Neural crest cell (in vitro differentiated cells): ENCODE data around the gene ENOPH1. TPM values are rescaled to one million over a fixed set of nuclear protein-coding genes. Genes with fewer than 3 reads are reported as not detected.
"Not testable (repeated sequence)": the region's sequence is repeated elsewhere in the genome, so short reads cannot be mapped to it uniquely, and the experiment has no call there.

ENCODE experiments used
- DNase-seq: peaks from one replicate; pipeline ENCODE4 v3.0.0; 2021; ENCODE audit warnings: low read depth, mixed read lengths, low spot score
- H3K27ac Mint-ChIP-seq: one replicate; pipeline ENCODE4 v1.8.0; 2021; ENCODE audit warnings: mild to moderate bottlenecking, mixed read lengths; ENCODE audit not compliant: unreplicated experiment
- H3K27me3 Mint-ChIP-seq: 2 replicates; pipeline ENCODE4 v1.8.0; 2021; ENCODE audit warnings: low read depth, mild to moderate bottlenecking, mixed read lengths
- H3K36me3 Mint-ChIP-seq: 2 replicates; pipeline ENCODE4 v1.8.0; 2021; ENCODE audit warnings: low read depth, mild to moderate bottlenecking, mixed read lengths
- H3K4me1 Mint-ChIP-seq: 2 replicates; pipeline ENCODE4 v1.8.0; 2021; ENCODE audit warnings: mixed read lengths
- H3K4me3 Mint-ChIP-seq: one replicate; pipeline ENCODE4 v1.8.0; 2021; ENCODE audit warnings: mild to moderate bottlenecking, mixed read lengths
- H3K9me3 Mint-ChIP-seq: 2 replicates; pipeline ENCODE4 v1.8.0; 2021; ENCODE audit warnings: mixed read lengths
- total RNA-seq: library from RNA; stranded (reverse); gene quantifications from 2 replicates; pipeline ENCODE4 v1.2.1, GENCODE V29; 2021
- TF ChIP-seq, protein P1 (sequence below): fragments of 200-600 bp; sonication (generic); conservative IDR thresholded peaks from 2 replicates; pipeline ENCODE4 v1.5.0; 2021; ENCODE audit warnings: antibody characterized with exemption, mild to moderate bottlenecking

The ENOPH1 gene
- total RNA-seq, 1 donor from 2014 or later: 52.8 TPM

DNA sequence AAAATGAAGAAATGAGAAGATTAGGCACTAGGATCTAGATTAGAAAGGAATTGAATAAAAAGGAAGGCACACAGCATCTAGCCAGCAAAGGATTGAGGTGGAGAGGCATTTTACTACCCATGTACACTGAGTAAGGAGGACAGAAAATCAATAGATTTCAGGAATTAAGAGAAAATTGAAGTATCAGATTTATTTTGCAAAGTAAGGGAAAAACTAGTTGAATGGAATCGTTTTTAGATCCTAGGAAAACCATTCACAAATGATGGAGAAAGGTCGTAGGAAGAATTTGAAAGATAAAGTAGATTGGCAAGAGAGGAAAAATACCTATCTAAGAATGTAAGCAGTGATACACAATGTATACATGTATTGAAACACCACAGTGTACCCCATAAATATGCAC, 31.3 kb downstream of the ENOPH1 start:
- H3K36me3 Mint-ChIP-seq: peaks cover 9% of the 10 kb centered on the region
- H3K9me3 Mint-ChIP-seq: no peaks in the 10 kb centered on the region
- no peaks in the 10 kb centered on the region for H3K27me3 Mint-ChIP-seq
- H3K27ac Mint-ChIP-seq: no peak overlapping the region
- H3K4me1 Mint-ChIP-seq: peaks cover 18% of the 10 kb centered on the region
- no peak overlapping the region for H3K4me3 Mint-ChIP-seq
- TF ChIP-seq, protein P1, sequence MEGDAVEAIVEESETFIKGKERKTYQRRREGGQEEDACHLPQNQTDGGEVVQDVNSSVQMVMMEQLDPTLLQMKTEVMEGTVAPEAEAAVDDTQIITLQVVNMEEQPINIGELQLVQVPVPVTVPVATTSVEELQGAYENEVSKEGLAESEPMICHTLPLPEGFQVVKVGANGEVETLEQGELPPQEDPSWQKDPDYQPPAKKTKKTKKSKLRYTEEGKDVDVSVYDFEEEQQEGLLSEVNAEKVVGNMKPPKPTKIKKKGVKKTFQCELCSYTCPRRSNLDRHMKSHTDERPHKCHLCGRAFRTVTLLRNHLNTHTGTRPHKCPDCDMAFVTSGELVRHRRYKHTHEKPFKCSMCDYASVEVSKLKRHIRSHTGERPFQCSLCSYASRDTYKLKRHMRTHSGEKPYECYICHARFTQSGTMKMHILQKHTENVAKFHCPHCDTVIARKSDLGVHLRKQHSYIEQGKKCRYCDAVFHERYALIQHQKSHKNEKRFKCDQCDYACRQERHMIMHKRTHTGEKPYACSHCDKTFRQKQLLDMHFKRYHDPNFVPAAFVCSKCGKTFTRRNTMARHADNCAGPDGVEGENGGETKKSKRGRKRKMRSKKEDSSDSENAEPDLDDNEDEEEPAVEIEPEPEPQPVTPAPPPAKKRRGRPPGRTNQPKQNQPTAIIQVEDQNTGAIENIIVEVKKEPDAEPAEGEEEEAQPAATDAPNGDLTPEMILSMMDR: no peak
- no peak for DNase-seq

DNA sequence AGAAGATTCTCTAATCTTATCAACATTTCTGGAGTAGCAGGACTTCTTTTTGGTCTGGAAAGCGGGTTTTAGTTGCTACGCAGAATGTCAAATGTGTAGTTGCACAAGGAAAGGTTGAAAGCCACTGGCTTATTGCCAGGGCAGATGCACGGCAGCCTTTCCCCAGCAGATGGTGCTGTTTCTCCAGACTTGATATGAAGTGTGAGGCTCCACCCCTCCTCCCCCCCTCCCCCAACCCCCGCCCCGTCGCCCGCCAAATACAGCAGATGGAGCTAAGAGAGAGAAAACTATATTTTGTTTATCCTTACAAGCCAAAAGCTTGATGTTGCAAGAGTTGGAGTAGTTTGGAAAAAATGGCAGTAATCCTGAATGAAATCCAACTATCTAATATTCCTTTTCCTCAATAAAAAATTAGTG, 32.0 kb downstream of the ENOPH1 start:
- TF ChIP-seq, protein P1: peak; percentile 94
- H3K4me3 Mint-ChIP-seq: no peak overlapping the region

DNA sequence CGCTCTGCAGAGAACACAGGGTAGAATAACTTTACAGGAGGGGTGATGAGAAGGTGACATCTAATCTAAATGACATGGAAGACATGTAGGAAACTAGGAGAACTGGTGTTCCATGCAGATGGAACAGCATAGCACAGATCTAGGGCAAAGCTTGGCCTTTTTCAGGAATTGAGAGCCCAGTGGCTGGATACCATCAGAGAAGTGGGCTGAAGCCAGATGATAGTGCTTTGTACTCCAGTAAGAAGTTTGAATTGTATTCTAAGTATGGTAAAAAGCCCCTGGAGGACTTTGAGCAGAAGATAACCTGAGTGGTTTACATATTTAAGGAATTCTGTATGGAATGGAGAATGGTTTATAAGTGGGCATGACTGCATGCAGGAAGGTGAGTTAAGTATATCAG, 32.8 kb downstream of the ENOPH1 start:
- peaks cover 2% of the 10 kb centered on the region for H3K9me3 Mint-ChIP-seq
- DNase-seq: no peak

More for the DNA sequence above, 32.0 kb downstream of the ENOPH1 start:
- H3K9me3 Mint-ChIP-seq: no peaks in the 10 kb centered on the region
- no peak overlapping the region for H3K27ac Mint-ChIP-seq
- peaks cover 18% of the 10 kb centered on the region for H3K4me1 Mint-ChIP-seq
- H3K36me3 Mint-ChIP-seq: peaks cover 9% of the 10 kb centered on the region
- H3K27me3 Mint-ChIP-seq: no peaks in the 10 kb centered on the region
- DNase-seq: peak; percentile 97

DNA sequence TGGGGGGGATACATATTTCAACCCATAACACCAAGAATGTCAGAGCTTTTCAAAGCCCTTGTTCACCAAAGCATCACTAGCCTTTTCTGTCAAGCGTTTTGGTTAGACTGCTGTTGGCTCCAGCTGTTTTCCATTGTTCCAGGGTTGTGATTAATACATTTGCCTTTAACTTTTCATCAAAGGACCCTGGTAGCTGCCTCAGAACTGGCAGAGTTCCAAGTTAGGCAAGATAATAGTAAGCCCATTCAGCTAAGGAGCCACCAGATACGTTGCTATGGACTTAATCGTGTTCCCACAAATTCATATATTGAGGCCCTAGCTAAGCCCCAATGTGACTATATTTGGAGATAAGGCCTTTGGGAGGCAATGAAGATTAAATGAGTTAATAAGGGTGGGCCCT, 37.1 kb downstream of the ENOPH1 start:
- H3K27me3 Mint-ChIP-seq: no peaks in the 10 kb centered on the region
- H3K4me1 Mint-ChIP-seq: peaks cover 24% of the 10 kb centered on the region
- H3K4me3 Mint-ChIP-seq: no peak overlapping the region
- peaks cover 4% of the 10 kb centered on the region for H3K9me3 Mint-ChIP-seq
- peaks cover 20% of the 10 kb centered on the region for H3K36me3 Mint-ChIP-seq
- no peak for DNase-seq
- H3K27ac Mint-ChIP-seq: peak overlapping the region; percentile 37
- TF ChIP-seq, protein P1: no peak

More for the DNA sequence above, 32.8 kb downstream of the ENOPH1 start:
- Mint-ChIP-seq H3K36me3 (peaks cover 13% of the 10 kb centered on the region), H3K27me3 (no peaks in the 10 kb centered on the region), H3K4me3 (no peak overlapping the region), H3K4me1 (peaks cover 18% of the 10 kb centered on the region), H3K27ac (no peak overlapping the region)
- TF ChIP-seq, protein P1: no peak

DNA sequence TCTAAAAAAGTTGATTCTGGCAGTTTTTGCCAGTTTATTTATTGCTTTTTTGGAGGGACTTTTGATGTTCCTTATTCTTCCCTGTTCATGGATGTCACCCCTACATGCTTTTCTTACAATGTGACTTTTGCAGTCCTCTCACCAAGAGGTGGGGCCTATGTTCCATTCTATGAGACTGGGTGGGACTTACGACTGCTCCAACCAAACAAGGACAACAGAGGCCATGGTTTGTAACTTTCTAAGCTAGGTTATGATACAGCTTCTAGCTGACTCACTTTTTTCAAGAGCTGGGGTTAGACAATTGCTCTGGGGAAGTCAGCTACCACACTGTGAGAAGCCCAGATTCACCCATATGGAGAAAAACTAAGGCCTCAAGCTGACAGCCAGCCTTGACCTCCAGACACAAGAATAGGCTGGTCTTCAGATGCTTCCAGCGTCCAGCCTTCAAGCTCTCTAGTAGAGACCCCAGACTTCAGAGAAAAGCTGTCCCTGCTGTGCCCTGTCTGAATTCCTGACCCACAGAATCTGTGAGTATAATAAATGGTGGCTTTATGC, 39.5 kb downstream of the ENOPH1 start:
- TF ChIP-seq, protein P1: no peak
- no peak overlapping the region for H3K4me3 Mint-ChIP-seq
- peaks cover 16% of the 10 kb centered on the region for H3K4me1 Mint-ChIP-seq
- DNase-seq: no peak
- peaks cover 4% of the 10 kb centered on the region for H3K9me3 Mint-ChIP-seq
- peaks cover 11% of the 10 kb centered on the region for H3K36me3 Mint-ChIP-seq
- H3K27ac Mint-ChIP-seq: peak overlapping the region; percentile 2
- H3K27me3 Mint-ChIP-seq: no peaks in the 10 kb centered on the region

DNA sequence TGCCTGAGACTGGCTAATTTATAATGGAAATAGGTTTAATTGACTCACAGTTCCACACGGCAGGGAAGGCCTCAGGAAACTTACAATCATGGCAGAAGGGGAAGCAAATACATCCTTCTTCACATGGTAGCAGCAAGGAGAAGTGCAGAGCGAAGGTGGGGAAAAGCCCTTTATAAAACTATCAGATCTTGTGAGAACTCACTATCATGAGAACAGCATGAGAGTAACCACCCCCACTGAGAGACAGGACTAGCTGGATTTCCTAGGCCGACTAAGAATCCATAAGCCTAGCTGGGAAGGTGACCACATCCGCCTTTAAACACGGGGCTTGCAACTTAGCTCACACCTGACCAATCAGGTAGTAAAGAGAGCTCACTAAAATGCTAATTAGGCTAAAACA, 42.7 kb downstream of the ENOPH1 start:
- not testable (repeated sequence) for H3K9me3 Mint-ChIP-seq, DNase-seq, H3K36me3 Mint-ChIP-seq, H3K27ac Mint-ChIP-seq, H3K27me3 Mint-ChIP-seq, H3K4me3 Mint-ChIP-seq
- peaks cover 15% of the 10 kb centered on the region for H3K4me1 Mint-ChIP-seq
